ENCODE results near the gene REPS1. TPM values are rescaled to one million over a fixed set of nuclear protein-coding genes. Genes with fewer than 3 reads are reported as not detected.

Gene REPS1
- total RNA-seq, 1 experiment from 2014 or later, result 55.1 TPM

GRCh38 chr6:139028658-139029469, 40.8 kb upstream of the REPS1 start, which contains the start of gene ABRACL (continued):
- TF ChIP-seq CREB1 (CRISPR knock-in tag; IDR thresholded peaks at IDR 0.05) (no peak), SOX15 (CRISPR knock-in tag; IDR thresholded peaks at IDR 0.05) (no peak), ZNF396 (CRISPR knock-in tag; IDR thresholded peaks at IDR 0.05; ENCODE audit: borderline replicate concordance) (no peak), ZMAT4 (CRISPR knock-in tag; IDR thresholded peaks at IDR 0.05) (no peak), FOXP4 (CRISPR knock-in tag; IDR thresholded peaks at IDR 0.05) (no peak), E2F5 (CRISPR knock-in tag; IDR thresholded peaks at IDR 0.05) (0 out of 2 replicates have a peak, but pooled peaks have one; percentile 27), NR3C1 (CRISPR knock-in tag; conservative IDR thresholded peaks at IDR 0.05; ENCODE audit: low read depth) (peak; percentile 56; the same call in 1 of the 2 replicates), ZNF671 (CRISPR knock-in tag; IDR thresholded peaks at IDR 0.05) (no peak), SP1 (CRISPR knock-in tag; conservative IDR thresholded peaks at IDR 0.05) (peak; percentile 16; the same call in 1 of the 2 replicates), MXD4 (CRISPR knock-in tag; IDR thresholded peaks at IDR 0.05; ENCODE audit: borderline replicate concordance) (no peak), USF2 (CRISPR knock-in tag; IDR thresholded peaks at IDR 0.05) (peak; percentile 93), ZNF219 (CRISPR knock-in tag; IDR thresholded peaks at IDR 0.05; ENCODE audit: borderline replicate concordance) (no peak), NR2C2 (CRISPR knock-in tag; IDR thresholded peaks at IDR 0.05) (peak; percentile 13; the same call in 1 of the 2 replicates), E2F1 (CRISPR knock-in tag; IDR thresholded peaks at IDR 0.05) (no peak), TCF7 (CRISPR knock-in tag; IDR thresholded peaks at IDR 0.05; ENCODE audit: low read depth) (no peak), EMX1 (CRISPR knock-in tag; IDR thresholded peaks at IDR 0.05) (no peak), SMAD3 (CRISPR knock-in tag; IDR thresholded peaks at IDR 0.05; ENCODE audit: borderline replicate concordance) (0 out of 2 replicates have a peak, but pooled peaks have one; percentile 42), HMGXB4 (CRISPR knock-in tag; IDR thresholded peaks at IDR 0.05) (peak; percentile 85), AFF4 (CRISPR knock-in tag; IDR thresholded peaks at IDR 0.05; ENCODE audit: borderline replicate concordance) (no peak), CDX4 (CRISPR knock-in tag; IDR thresholded peaks at IDR 0.05; ENCODE audit: borderline replicate concordance) (no peak), ATF1 (CRISPR knock-in tag; IDR thresholded peaks at IDR 0.05) (no peak), PREB (CRISPR knock-in tag; IDR thresholded peaks at IDR 0.05; ENCODE audit: borderline replicate concordance) (no peak)
